NAMALWA (cell line): ENCODE data around the gene NAXD.
A peak's percentile ranks its signal among the peaks of the same experiment; 100 is the strongest.
"Not testable (repeated sequence)": the region's sequence is repeated elsewhere in the genome, so short reads cannot be mapped to it uniquely, and the experiment has no call there.

Experiments used
- DNase-seq: peaks from one replicate; pipeline ENCODE4 v3.0.0-alpha.2; 2015; ENCODE audit warnings: low spot score

The NAXD gene

DNA sequence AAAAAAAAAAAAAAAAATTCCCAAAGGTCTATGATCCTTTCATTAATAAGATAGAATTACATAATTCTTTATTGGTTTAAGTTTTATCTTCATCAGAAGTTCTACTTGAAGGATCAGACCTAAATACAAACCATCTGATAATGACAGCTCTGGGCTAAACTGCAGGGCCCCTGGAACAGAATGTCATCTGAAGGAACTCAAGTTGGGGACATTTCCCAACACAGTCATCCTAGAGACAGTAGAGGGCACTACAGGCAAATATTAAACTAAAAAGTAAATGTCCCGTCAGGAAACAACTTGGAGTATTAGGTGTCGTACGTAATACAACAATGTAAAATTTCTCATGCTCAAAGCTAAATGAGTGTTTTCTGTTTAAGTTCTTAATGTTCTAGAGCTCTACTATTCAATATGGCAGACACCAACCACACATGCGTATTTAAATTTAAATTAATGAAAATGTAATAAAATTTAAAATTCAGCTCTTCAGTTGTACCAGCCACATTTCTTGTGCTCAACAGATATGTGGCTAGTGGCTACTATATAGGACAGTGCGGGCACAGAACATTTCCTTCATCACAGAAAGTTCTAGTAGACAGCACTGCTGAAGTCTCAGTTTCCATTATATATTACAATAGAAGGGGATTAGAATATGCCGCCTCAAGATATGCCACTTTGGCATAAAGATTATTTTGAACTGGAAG lies 21.8 kb upstream of the NAXD start:
- peak; percentile 82 for DNase-seq

DNA sequence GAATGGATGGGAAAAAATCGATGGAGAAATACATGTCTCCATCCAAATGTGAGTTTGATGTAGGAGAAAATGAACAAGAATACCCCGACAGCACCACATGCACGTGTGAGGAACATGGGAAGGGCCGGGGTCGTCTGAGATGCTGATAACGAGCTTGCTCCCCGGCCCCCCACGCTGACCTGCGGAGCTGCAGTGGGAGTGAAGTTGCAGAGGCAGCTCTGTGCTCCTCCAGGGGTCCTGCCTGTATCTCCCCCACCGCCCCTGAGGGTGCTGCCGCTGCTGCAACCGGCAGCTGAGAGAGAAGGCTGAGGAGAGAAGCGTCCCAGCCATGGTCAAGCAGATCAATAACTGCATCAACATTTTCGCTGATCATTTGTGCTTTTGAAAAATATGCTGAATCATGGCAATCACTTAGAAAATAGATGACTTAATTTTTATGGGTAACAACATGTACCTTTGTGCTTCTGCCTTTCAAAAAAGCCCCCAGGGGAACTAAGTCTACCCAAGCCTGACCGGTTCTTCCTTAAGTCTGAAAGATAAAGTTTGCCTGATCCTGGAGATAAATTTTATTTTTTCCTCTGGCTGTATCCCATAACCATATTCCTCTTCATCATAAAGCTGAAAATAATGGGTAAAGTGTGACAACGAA lies 18.2 kb upstream of the NAXD start:
- no peak for DNase-seq

DNA sequence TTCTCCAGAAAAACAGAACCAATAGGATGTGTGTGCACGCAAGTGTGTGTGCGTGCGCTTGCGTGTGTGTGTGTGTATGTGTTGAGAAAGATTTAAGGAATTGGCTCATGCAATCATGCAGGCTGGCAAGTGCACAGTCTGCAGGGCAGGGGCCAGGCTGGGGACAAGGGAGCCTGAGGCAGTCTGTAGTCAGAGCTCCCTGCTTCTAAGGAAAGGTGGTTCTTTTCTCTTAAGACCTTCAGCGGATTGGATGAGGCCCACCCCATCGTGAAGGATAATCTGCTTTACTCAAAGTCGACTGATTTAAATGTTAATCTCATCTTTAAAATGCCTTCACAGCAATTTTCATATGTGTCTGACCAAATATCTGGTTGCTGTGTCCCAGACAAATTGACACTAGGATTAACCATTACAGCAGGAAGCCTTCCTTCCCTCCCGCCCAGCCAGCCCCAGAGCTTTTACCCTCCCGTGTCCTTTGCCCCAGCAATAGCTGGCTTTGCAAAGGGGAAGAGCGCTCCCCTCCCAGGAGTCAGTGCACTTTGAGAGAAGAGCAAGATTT lies 15.0 kb upstream of the NAXD start:
- DNase-seq, result no peak

DNA sequence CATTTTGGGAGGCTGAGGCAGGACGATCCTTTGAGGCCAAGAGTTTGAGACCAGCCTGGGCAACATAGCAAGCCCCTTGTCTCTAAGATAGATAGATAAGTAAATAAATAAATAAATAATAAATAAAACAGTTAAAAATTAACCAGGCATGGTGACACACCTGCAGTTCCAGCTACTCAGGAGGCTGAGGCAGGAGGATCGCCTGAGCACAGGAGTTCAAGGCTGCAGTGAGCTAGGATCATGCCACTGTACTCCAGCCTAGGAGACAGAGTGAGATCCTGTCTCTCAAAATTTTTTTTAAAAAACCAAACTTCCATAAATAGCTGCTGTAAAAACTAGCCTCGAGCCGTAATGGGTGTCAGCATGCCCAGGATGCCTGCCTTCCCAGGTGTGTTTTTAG lies 14.4 kb upstream of the NAXD start:
- no peak for DNase-seq

DNA sequence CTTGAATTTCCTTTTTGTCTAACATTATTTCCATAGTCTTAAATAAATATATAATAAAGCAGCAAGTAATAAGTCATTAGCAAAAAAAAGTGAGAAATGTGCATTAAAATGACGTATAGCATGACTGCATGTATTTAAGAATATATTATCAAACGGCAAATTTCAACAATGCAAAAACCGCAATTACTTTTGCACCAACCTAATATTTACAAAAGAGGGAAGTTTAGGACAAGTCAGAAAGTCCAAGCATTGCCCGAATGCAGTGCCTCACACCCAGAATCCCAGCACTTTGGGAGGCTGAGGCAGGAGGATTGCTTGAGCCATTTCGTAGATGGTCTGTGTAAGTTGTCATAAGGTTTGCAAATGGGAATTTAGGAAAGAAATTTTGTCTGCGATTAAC lies 10.2 kb upstream of the NAXD start:
- DNase-seq, result no peak

DNA sequence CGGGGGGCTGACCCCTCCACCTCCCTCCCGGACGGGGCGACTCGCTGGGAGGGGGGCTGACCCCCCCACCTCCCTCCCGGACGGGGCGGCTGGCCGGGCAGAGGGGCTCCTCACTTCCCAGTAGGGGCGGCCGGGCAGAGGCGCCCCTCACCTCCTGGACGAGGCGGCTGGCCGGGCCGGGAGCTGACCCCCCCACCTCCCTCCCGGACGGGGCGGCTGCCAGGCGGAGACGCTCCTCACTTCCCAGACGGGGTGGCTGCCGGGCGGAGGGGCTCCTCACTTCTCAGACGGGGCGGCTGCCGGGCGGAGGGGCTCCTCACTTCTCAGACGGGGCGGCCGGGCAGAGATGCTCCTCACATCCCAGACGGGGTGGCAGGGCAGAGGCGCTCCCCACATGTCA lies 9.1 kb upstream of the NAXD start:
- not testable (repeated sequence) for DNase-seq

DNA sequence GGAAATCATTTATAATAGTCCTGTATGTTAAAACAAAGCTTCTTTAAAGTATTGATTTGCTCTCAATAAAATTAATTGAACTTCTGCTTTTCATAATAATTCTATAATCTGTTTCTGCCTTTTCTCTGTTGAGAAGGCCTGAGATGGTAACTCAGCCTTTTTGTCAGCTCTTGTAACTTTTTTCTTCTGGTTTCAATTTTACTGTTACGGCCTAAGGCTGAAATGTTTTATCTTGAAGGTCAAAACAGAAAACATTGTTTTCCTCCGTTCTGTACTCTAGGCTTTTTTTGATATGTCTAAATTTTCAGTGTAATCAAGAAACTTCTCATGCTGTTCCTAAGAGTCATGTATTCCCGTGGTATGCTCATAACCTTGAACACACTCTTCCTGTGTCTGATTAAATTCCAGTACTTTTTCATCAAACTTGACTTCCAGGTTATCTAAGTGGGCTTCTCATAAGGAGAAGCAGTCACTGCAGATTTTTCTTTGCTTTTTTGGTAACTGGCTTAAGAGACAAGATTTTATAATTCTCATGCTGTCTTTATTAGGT lies 7.6 kb upstream of the NAXD start:
- DNase-seq, result no peak

DNA sequence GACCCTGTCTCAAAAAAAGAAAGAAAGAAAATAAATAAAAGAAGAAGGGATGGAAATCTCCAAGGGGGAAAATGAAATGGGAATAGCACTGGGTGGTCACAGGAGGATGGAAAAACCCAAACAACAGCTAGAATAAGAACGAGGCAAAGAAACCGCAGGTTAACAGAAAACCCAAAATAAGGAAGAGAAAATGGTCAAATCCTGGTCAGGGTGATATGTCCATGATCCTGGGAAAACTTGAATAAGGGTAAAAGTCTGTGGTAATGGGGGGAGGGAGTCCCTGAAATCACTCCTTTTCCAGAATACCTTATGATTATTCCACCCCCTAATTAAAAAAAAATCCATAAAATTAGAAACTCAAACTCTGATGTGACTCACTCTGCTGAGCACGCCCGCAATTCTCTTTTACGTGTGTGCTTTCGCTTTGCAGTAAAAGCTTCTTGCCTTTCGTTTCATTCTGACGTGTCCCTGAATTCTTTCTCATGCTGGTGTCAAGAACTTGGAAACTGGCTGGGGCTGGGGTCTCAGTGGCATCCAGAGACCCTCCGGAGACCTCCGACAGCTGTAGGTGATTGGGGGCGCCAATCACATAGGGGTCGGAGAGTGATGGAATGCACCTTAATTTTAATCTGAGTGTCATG lies 4.3 kb upstream of the NAXD start:
- DNase-seq, result no peak

DNA sequence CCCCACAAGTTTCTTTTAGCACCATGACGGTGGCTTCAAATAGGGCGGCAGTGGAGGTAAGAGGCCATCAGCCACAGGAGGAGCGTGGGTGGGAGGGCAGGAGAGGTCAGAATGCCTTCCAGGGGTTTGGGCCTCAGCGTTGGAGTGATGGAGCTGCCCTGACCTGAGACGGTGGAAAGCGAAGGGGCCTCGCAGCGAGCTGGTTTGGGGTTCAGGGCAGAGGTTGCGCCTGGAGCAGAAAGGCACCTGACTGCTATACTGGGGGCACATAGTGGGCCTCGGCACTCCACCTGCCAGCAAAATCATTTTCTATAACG lies 382 bp upstream of the NAXD start:
- no peak for DNase-seq

DNA sequence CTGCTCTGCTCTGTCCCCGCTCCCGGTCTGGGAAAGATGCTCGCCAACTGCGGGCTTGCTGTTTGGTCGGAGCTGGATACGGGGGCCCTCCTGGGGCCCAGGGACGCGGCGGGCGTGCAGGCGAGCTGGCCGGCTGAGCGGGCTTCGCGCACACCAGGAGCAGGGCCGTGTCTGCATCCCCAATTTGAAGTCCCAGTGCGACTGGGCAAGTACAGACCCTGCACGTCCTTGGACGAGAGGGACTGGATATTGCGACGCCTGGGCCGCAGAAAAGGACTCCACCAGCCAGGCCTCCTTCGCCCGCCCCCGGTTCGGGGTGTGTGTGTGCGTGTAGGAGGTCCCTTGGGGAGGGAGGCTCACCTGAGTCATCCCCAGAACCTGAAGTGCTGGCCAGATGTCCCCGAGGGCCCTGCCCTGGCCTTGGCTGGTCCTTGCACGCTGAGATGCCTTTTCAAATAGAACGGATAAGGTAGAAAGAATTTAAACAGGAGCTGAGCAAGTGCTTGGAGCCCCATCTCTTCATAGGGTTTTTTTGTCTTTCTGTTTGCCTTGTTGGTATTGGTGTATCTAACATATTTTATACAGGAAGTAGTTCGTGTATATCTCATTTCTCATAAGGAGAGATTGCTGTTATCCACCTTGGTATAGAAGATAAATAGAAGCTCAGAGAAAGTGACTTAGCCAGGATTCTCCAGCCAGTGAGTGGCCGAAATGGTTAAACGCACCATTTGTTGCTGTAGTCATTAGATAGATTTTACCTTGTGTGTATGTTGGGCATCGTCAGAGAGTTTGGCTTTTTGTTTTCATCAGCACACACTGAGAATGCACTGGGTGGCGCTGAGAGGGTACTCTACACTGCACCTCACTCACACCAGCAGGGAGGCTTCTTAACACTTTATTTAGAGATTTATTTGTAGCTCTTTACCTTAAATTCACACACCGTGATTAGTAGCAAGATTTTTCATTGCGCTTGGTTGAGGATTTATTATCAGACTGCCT lies 1.1 kb downstream of the NAXD start:
- DNase-seq, result peak; percentile 56

DNA sequence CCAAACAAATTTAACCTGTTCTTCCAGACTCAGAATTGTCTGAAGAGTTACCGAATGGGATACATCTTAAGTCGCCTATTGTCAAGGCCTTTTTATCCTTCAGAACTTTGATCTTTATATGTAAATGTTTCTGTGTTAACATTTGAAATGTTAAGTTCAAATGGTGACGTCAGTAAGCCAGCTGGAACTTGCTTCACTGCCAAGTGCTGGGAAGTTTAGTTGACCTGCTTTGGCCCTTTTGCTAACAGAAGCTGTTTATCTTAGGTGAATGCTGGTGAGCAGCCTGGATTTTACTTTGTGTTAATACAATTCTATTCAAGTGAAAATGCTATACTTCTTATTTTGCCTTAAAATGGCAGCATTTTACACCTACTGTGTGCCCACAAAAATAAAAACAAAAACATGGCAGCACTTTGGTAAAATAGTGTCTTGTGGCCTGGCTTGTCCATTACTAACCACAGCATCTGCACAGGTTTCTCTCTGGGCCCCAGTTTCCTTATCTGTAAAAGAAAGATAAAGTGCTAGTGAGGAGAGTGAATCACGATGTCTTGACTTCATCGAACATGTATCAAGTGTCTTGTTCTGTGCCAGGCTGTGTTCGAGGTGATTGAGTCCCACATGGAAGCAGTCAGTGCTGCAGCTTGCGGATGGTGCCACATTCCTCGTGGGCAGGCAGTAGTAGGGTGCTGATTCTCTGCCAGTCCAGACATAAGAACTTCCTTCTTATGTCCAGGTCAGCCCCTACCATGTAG lies 2.2 kb downstream of the NAXD start:
- DNase-seq, result peak; percentile 22

DNA sequence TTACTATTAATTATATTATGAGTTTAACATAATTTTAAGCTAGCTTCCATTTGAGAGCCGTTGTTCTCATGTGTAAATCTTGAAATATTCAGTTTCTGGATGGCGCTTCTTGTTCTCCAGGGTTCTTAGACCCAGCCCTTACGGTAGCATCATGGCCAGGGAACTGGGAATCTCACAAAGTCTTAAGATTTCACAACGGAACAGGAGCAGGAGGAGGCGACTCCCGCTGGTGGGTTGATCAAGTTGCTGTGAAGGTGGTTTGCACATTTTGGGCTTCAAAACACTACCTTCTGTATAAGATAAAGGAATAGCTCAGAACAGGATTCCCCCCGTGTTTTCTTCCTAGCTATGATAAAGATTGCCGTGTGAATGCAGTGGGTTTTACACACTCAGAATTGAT lies 2.8 kb downstream of the NAXD start:
- DNase-seq, result no peak

DNA sequence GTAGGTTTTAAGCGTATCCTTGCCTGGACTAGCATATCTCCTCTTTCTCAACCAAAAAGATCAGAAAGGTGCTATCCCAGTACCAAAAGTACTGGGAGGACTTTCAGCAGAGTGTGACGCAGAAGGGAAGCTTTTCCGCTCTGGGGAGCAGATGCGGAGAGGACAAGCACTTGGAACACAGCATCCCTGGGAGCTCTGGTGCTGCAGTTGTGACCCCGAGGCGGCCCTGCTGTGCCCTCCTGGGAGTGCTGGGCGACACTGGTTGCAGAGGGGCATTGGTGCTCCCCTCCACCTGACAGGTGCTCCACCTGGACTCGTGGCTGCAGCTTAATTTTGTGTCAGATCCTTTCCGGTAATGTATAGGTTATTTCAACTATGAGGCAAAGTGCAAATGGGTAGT lies 3.4 kb downstream of the NAXD start:
- no peak for DNase-seq

DNA sequence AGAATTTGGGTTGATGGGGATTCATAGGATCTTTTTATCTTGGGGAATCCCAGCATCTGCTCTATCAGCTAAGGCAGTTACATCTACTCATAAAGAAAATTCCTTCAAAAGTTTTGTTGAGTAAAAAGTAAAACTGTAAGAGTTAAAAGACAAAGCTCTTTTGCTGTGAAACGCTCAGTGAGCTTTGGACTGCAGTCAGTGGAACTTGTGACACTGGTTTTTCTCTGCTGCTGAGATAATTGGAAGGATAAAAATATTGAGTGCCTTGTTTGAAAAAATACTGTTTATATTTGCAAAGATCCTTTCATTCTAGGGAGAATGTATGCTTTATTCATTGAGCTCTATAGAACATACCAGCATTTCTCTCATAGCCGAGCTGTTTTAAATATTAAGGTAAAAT lies 5.3 kb downstream of the NAXD start:
- no peak for DNase-seq

DNA sequence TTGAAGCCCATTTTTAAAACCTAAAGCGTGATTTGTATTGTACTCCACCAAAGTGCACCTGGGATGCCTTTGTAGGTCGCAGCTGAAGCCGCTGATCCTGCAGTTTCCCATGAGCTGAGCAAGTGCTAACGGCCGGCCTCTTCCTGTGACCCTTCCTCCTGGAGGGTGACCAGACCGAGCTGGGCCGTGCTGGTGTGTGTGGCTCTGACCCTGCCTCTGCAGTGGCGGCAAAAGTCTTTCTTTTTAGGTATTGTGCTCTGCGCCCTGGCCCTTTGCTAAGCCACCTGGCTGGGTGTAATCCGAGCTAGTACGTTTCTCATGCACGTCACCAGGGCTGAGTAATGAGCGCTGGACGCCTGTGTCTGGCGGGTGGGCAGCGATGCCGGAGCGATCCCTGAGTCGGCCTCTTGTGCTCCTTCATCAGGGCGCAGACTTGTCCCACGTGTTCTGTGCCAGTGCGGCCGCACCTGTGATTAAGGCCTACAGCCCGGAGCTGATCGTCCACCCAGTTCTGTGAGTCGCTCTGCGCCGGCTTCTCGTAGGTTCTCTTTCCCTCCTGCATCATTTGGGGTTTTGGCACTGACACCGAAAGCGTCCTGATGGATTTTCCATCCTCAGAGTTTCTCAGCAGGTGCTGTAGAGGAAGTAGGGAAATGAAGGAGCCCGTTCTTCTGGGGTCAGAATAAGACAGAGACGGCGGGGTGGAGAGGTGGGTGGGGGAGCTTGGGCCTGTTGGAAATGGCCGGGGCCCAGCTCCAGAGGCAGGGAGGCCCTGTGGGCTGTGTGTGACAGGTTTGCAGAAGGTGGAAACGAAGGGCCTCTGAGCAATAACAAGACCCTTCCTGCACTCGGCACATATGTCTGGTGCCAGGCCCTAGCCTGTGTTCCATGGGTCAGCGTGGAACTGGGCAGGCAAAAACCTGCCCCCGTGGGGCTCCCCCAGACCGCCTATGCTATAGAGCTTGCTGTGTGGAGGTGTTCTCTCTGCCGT lies 9.7 kb downstream of the NAXD start:
- no peak for DNase-seq

DNA sequence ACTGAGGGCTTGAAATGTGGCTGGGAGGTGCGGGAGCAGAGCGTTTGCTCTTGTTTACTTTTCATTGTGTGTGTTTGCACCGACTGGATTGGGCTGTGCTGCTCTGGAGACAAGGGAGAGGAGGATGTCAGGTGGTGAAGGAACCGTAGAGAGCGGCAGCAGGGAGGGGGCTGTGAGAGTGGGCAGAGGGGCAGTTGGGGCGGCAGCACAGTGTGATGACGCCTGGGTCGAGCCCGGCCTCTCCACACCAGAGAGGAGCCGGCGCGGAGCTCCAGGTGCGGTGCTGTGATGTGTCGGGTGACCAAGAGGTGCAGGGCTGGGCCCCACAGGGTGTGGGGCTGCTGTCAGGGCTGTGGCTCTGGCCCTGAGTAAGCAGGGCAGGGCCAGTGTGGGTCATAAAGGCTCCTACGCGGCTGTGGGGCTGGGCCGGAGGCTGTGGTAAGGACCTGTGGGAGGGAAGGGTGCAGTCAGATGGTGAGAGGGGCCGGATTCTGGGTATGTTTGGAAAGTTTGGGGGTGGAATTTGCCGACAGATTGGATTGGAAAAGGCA lies 10.5 kb downstream of the NAXD start:
- DNase-seq, result no peak

DNA sequence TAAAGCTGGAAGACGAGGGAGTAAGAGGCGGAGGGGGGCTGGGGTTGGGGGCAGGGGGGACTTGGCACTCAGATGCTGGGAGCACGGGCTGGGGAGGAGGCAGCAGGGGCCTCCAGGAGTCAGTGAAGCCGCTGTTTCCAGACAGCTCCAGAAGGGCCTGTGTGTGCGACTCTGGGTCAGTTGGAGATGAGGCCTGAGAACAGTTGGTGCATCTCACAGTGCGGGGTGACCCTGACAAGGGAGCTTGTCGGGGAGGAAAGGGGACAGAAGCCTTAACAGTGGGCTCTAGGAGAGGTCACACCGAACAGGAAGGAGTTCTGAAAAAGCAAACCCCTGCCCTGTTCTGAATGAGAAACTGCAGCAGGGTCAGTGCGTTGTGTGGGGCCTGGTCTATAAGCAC lies 11.2 kb downstream of the NAXD start:
- no peak for DNase-seq

DNA sequence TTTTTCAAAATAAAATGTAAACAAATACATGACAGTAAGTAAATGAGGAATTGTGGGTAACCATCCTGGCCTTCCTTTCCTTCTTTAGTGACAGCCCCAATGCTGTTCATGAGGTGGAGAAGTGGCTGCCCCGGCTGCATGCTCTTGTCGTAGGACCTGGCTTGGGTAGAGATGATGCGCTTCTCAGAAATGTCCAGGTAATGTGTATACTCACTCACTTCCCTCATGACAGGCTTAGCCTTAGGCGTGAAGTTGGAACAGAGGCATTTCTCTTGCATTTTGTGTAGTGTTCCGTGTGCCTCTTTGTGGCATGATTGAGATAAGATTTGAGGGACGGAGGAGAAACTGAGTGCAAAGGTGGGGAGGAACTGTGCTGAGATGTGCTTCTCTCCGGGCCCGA lies 12.0 kb downstream of the NAXD start:
- DNase-seq, result no peak

DNA sequence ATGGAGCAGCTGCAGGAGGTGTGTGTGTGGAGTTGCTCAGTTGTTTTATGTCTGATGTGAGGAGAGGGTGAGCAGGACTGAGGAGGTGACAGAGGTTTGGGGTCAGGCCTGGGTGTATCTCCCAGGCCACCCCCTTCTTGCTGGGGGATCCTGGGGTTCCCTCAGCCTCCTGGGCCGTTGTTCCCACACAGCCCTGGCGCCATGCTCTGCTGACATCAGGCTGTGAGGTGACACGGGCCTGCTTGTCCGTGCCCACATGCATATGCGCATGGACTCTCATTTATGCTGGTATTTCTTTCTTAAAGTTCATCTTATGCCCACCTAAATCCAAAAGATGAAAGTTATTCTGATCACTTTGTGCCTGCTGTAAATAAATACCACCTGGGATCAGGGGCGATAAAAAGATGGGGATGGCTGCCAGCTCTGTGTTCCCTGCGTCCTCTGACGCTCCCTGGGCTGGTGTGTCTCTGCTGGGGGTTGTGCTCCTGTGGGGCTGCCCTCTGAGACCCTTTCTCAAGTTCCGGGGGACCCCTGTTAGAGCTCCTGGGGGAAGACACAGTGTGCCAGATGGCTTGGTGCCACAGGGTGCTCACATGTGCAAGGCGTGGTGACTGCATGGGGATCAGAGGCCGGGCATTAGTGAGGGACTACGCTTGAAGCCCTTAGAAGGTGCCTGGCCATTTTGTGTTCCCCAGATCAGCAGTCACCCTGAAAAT lies 12.6 kb downstream of the NAXD start:
- no peak for DNase-seq
